ENCODE results near the gene SNED1.
"Not testable (repeated sequence)": the region's sequence is repeated elsewhere in the genome, so short reads cannot be mapped to it uniquely, and the experiment has no call there.

Gene SNED1

DNA sequence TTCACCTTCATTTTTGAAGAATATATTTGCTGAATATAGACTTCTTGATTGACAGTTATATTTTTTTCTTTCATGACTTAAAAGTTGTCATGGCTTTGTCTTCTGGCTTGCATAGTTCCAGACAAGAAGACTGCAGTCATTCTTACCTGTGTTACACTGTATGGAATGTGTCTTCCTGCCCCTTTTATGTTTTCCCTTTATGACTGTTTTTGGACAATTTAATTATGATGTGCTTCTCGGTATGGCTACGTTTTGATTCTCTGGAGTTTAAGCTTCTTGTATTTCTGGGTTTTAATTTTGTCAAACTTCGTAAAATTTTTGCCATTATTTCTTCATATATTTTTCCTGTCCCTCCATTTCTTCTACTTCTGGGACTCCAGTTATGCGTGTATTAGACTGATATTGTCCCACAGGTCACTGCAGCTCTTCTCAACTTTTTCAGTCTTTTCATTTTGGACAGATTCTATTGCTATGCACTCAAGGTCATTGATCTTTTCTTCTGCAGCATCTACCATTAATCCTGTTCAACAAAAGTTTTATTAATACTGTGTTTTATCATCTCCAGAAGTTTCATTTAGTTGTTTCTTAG lies 86.5 kb downstream of the SNED1 start:
- no peak for DNase-seq (ENCODE audit: low read depth in 2 of 2)

DNA sequence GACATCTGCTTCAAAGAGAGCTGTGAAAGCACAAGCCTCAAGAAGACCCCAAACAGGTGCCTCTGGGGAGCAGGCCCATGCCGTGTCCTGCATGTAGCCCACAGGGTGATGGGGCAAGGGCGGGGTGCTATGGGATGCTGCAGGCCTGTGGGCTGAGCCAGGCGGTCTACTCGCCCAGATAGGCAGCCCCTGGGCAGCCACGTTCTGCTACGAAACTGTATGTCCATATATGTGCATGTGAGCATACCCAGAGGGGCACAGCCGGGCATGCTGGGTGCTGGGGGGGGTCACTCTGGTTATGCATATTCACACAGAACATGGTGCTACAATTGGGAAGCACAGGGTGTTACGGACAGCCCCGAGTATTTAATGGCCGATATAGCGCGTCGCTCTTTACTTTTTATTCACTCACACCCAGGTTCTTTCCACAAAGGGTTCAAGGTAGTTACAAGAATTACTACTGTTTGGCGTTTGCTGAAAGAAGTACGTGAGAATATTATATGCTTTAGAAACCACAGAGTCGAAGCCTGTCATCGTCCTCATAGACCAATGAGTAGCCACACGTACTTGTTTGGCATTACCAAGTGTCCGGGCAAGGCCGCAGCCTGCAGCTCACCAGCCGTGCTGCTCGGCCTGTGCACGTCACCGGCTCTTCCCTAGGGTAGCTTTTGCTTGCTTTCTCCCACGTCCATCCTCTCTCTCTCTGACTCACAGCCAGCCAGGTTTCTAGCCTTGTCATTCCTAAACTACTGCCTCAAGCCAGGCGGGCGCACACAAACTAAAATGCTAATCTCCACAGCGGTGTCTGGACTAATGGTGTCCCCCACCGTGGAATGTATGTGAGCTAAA lies 89.2 kb downstream of the SNED1 start:
- DNase-seq (ENCODE audit: low read depth in 2 of 2), result no peak

DNA sequence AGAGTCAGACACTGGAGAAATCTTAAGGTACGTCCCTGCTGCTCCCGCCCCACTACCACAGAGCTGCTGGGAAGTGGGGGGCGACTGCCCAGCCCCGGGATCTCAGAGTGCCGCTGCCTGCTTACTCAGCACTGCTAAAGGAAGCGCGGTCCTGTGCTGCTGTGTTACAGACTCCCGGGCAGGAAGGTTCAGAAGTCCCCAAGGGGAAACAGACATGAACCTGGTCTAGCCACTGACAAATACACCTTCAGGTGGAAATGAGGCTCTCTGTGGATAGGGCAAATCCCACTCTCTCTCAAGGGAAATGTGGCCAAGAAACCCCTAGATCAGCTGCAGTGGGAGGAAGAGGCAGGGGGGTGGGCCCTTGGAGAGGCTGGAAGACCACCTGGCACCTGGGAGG lies 90.0 kb downstream of the SNED1 start:
- no peak for DNase-seq (ENCODE audit: low read depth in 2 of 2)

DNA sequence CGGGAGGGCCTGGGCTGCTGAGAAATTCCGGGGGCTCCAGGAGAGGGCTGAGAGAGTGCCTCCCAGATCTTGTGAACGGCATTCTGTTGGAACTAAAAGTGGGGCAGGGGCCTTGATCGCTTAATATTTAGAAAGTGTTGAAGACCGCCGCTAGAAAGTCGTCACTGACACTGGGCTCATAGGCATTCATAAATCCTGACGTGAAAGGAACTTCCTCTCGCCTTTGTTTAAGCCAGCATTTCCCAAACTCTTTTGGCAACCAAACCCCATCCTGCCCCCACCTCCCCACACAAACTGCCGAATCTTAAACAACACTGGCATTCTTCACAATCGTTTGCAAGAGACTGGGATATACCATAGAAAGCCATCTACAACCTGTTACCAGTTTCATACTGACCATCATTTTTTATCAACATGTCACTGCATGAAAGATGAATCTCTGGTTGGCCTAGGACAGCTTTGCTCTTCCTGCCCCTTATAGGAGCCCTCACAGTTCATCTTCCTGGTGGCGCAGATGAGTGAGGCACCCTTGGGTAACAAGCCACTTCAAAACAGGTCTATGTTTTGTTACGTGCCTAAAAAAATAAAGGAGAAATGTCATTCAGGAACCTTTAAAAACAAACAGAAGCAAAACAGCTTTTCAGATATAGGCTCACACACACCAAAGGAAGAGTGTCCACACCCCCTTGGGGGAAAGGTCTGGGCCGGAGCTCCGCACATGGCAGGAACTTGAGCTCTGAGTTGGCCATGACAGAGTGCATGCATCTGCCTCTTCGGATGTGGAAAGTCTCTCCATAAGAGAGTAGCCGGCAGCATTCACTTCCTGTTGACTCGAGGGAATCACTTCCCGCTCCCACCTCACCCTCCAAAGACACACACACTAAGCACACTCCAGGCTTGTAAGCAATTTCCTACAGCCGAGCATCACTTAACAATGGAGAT lies 90.6 kb downstream of the SNED1 start:
- DNase-seq (ENCODE audit: low read depth in 2 of 2), result no peak

DNA sequence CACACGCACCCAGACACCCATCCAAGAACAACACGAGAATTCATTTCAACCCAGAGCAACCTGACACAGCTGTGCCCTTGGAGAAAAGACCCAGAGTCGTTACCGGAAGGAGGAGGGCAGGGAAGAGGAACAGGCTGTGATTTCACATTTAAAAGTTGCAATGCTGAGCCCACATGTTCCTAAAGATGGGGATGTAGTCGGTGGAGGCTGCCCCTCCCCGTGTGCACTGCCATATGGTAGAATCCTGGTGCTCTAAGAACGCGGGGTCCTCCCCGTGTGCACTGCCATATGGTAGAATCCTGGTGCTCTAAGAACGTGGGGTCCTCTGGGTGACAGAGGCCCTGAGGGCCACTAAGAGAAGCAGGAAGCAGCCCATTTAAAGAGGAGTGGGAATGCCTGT lies 92.8 kb downstream of the SNED1 start:
- DNase-seq (ENCODE audit: low read depth in 2 of 2), result no peak

DNA sequence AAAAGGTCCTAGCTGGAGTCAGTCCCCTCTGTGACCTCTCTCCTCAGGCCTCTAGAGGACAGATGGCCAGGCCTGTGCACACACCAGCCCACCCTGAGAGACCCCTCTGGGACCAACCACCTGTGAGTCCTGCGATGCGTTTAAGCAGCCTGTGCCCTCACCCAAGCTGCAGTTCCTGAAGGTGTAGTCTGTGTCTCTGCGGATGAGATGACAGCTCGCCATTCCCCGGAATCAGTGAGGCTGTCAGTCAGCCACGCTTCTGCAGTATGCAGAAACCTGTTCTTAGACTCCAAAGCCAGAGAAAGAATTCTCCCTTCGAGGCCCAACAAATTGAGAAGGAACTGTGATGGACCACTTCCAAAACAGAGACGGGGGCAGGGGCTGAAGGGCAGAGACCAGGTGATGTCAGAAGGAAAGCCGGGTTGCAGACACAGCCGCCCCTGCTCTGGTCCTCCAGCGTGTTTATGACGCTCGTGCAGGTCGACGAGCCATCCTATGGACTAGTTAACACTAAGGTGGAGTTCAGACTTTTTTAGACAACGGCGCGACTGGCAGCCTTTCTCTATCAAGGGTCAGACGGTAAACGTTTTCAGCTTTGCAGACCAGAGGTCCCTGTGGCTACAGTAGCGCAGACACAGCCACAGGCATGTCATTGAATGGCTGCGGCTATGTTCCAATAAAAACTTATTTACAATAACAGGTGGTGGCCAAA lies 93.5 kb downstream of the SNED1 start:
- DNase-seq (ENCODE audit: low read depth in 2 of 2), result no peak

DNA sequence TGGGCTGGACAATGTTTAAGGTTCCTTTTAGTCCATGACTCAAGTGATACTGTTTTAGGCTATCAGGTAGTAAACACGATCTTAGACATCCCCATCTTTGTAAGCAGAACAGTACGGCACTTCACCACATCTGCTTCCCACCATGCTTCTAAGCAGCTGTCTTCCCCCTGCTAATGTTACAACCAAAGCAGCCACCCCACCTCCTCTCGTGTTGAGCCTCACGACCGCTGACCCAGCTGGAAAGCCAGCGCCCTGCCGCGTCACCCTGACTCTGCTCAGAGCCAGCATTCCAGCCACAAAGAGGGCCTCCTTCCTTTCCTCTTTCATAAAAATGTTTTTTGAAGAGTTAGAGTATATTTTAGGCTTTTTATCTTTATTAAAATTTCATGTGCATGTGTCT lies 94.3 kb downstream of the SNED1 start:
- DNase-seq (ENCODE audit: low read depth in 2 of 2), result no peak

DNA sequence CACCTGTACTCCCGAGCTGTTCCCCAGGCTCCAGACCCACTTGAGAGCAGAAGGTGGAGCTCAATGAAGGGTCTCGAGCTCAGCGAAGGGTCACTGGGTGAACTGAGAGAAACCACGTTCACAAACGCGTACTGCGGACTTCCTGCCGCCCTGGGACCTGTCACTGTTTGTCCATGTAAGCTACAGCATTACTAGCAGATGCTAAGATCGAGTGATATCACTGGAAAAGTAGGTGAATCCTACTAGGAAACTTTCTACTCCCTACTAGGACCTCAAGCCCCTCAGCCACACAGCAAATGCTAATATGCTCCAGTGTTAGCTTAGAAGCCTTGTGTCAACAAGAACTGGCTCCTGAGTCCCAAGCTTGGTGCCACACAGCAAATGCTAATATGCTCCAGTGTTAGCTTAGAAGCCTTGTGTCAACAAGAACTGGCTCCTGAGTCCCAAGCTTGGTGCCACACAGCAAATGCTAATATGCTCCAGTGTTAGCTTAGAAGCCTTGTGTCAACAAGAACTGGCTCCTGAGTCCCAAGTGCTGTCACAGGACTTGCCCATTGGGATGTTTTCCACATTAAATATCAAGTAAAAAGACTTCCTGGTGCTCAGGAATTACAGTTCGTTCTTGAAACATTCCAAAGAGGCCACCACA lies 94.8 kb downstream of the SNED1 start:
- not testable (repeated sequence) for DNase-seq (ENCODE audit: low read depth in 2 of 2)

DNA sequence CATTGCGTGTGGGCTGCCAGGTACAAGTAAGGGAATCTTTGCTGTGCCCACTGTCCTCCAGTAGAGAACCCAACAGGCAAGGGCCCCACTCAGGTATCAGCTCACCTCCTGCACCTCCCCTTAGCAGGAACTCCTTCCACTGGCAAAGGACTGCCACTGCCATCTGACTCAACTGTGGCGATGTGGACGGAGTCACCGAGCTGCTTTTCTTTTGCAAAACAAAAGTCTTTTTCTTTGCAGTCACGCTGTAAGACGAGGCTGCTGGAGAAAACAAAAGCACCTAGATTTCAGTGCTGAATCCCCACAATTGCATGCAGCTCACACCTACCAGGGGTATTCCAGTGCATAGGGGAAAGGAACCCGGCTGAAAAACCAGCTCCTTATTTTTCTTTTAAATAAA lies 95.8 kb downstream of the SNED1 start:
- no peak for DNase-seq (ENCODE audit: low read depth in 2 of 2)

DNA sequence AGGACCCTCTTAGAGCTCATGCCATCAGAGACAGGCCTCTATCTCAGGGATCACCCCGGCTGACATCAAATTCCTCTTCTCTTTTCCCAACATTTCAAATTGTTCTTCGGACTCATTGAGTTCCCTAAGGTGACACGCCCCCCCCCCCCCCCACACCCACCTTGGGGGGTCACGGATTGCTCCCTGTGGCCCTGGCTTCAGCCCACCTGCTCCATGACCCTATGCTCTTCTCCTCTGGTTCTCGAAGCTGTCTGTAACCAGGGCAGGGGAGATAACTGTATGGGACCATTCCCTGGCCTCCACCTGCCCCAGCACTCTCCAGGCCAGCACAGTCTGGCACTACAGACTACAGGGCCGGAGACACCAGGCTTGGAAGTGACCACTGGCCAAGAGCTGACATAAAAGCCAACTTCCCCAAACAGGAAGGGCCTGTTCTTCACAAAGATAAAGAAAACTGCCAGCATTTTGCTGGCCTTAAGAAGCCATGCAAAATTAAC lies 96.6 kb downstream of the SNED1 start:
- DNase-seq (ENCODE audit: low read depth in 2 of 2), result no peak

DNA sequence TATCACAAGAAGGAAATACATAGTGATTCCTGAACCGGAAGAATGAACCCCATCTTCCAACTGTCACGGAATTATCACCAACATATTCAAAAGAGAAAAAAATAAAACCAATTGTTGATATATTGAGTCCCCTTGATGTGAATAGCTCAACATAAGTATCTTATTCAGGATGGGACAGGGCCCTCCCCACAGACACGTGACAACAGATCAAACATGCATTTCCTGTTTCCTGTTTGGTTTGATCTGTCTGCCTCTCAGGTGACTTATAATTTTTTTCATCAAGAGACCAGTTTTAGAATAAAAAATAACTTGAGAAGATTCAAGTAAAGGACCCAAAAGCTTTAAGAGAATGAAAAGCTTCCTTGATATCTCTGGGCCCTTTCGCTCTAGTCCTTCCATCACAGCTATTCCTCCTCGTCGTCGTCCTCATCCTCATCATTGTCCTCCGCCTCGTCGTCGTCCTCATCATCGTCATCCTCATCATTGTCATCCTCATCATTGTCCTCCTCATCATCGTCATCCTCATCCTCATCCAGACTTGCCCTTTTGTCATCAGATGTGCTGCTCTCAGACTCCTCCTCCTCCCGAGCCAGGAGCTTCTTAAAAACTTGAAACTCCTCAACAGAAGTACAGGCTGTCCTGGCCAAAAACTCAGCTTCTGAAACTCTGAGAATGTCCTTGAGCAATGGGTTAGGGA lies 97.3 kb downstream of the SNED1 start:
- no peak for DNase-seq (ENCODE audit: low read depth in 2 of 2)

DNA sequence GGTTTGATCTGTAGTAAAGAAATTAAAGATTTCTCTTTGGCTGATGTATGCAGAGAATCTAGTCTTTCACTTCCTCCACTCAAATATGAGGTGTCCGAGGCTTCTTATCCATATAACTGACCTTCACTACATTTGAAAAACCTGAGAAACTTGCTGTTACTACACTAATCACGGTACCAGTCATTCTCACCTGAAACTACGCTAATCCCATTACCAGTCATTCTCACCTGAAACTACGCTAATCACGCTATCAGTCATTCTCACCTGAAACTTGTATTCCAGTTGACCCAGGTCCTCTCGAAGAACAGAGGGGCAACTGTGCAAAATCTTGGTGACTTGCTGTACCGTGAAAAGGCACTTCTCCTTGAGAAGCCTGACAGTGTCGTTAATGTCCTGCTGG lies 98.6 kb downstream of the SNED1 start:
- no peak for DNase-seq (ENCODE audit: low read depth in 2 of 2)

DNA sequence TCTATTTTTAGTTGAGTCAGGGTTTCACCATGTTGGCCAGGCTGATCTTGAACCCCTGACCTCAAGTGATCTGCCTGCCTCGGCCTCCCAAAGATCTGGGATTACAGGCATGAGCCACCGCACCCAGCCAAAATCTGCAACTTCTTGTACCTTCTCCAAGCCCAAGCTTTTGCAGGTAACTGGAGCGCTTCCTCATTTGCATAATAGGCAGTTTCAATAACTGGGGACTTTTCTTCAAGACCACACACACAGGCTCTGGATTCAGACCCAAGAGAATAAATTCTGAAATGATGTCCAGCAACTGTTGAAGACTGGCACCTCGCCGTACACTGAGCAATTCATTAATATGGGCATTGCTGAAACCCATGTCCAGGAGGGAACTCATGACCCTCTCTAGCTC lies 100.8 kb downstream of the SNED1 start:
- DNase-seq (ENCODE audit: low read depth in 2 of 2), result no peak

DNA sequence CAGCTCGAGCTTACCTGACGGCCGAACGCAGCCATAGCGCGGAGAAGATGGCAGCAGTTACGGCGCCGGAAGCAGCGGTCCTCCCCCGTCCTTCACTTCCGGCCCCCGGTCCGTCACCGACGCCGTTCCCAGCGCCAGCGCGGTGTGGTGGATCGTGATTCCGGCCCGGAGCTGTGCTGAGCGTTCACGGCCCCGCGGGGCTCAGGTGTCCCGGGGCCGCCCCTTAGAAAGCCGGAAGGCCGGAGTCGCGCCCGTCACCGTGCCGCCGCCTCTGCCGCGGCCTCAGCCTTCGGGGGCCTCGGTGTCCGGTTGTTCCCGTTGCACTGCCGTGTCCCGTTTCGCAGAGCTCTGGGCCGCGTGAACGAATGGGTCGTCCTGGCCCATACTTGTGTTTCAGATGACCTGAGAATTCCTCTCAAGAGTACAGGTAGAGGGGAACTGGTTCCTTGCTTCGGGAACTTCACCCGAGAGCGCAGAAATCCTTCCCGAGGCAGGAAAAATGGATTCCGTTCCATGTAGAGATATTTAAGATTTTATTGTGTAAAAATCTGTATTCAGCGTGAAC lies 103.9 kb downstream of the SNED1 start, which contains the start of gene MTERF4:
Gene MTERF4, minus strand, starts transcription at position 49 of the 565 bp plus-strand sequence. Its CDS starts 14 bp downstream, at position 35.
- peak; percentile 82 to 83 for DNase-seq (ENCODE audit: low read depth in 2 of 2)

DNA sequence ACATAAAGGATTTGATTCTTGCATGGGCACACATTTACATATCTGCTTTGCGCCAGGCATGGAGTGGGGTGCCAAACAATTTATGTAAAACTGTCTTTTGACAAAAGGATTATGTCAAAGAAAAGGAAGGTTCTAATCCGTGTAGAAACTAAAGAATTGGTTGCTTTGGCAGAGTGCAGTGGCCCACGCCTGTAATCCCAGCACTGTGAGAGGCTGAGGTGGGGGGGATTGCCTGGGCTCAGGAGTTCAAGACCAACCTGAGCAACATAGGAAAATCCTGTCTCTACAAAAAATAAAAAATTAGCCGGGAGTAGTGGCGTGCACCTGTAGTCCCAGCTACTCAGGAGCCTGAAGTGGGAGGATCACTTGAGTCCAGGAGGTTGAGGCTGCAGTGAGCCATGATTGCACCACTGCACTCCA lies 104.8 kb downstream of the SNED1 start:
- DNase-seq (ENCODE audit: low read depth in 2 of 2), result no peak

DNA sequence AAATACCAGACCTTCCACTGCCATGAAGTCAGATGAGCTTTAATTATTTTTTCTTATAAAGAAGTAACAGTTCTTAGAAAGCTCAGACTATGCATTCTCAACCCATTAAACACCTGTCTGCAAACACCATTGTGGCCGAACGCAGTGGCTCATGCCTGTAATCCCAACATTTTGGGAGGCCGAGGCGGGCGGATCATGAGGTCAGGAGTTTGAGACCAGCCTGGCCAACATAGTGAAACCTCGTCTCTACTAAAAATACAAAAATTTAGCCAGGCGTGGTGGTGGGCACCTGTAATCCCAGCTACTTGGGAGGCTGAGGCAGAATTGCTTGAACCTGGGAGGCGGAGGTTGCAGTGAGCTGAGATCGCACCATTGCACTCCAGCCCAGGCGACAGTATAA lies 106.2 kb downstream of the SNED1 start:
- DNase-seq (ENCODE audit: low read depth in 2 of 2), result not testable (repeated sequence)

DNA sequence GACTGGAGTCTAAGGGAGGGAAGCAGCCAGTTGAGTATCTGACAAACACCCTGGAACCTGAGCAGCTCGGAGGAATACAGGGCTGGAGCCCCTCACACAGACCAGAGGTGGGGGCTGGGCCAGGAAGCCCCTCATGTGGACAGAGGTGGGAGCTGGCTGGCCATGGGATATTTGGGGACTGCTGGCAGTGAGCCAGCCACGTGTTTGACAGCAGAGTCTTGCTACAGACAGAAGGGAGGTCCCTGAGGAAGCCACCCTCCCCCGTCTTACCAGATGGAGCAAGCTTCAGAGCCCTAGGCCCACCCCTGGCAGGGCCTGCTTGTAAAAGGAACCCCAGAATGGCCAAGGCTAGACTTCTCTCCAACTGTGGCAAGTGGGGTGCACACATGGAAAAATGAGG lies 107.2 kb downstream of the SNED1 start:
- no peak for DNase-seq (ENCODE audit: low read depth in 2 of 2)

DNA sequence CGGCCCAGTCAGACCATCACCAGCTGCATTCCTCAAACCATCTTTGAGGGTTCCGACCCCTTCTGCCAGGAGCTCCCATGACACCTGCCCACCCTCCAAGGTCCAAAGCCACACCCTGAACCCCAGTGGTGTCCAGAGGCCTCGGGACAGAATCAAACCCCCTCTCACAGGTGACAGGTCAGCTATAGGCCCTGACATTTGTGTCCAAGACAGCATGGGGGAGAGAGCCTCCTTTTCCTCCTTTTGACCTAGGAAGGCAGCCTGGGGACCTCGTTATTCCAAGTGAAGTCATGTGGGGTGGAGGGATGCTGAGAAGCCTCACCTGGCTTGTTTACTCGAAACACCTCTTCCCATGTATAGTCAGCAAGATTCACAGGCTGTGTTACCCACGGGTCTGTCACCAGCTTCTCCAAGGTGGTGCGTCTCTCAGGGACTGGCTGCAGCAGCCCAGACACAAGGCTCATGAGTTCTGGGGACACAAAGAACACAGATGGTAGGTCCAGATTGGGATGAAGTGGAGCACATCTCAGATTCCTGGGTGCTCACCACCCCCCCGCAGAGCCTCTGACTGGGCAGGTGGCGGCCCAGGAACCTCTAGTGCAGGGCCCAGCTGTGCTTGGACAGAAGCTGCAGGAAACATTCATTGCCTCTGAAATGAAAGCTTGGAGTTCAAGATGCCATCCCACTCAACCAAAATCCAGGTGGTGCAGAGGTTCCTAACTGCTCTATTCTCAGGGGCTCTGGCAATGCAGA lies 108.8 kb downstream of the SNED1 start:
- no peak for DNase-seq (ENCODE audit: low read depth in 2 of 2)
